Caco-2 (cell line): Measurements from ENCODE around the gene RAB9B. TPM values are rescaled to one million over a fixed set of nuclear protein-coding genes. Genes with fewer than 3 reads are reported as not detected.
A peak's percentile ranks its signal among the peaks of the same experiment; 100 is the strongest.

ENCODE experiments used
- Bru-seq: library from RNA; stranded (reverse); fragments of 400-500 nt; gene quantifications from one replicate; lab custom pipeline; 2021; lab: Mats Ljungman, UMichigan
- BruChase-seq, 2 experiments: library from RNA; stranded (reverse); fragments of 400-500 nt; gene quantifications; one replicate each; lab custom pipeline; 2021; lab: Mats Ljungman, UMichigan
- BruUV-seq: library from RNA; stranded (reverse); fragments of 400-500 nt; replicated peaks from 2 replicates; lab custom pipeline; 2021; lab: Mats Ljungman, UMichigan
- CTCF ChIA-PET: fragments of 300-600 bp; sonication (Branson Sonifier 250); formaldehyde crosslinking; loops from one replicate; lab custom pipeline; 2022; ENCODE audit warnings: antibody characterized with exemption; lab: Charles Lee
- POLR2A ChIA-PET: fragments of 300-600 bp; sonication (Branson Sonifier 250); formaldehyde crosslinking; loops from one replicate; lab custom pipeline; 2022; ENCODE audit warnings: antibody characterized with exemption; lab: Charles Lee
- DNase-seq, 2 experiments: peaks; one replicate each; pipeline versions ENCODE4 v3.0.0 to v3.0.0-alpha.2; 2020 to 2022
- H3K27me3 ChIP-seq: replicated peaks from 2 replicates; pipeline ENCODE4 v1.6.0; 2011; ENCODE audit warnings: low read length; ENCODE audit not compliant: control insufficient read depth, insufficient read depth
- H3K36me3 ChIP-seq: 2 replicates; pipeline ENCODE4 v1.5.1; 2011; ENCODE audit warnings: low read length; ENCODE audit not compliant: control insufficient read depth, insufficient read depth
- H3K4me1 ChIP-seq: fragments of 250-450 bp; sonication (Bioruptor Pico); 2 replicates; pipeline ENCODE4 v1.5.1; 2020; ENCODE audit warnings: mild to moderate bottlenecking
- H3K4me3 ChIP-seq: 2 replicates; pipeline ENCODE4 v1.5.1; 2011; ENCODE audit warnings: low read depth, mild to moderate bottlenecking, control low read depth, low read length
- H3K9me3 ChIP-seq: fragments of 250-450 bp; sonication (Bioruptor Pico); 2 replicates; pipeline ENCODE4 v1.5.1; 2020; ENCODE audit warnings: mild to moderate bottlenecking, moderate library complexity
- H3K27ac Mint-ChIP-seq: one replicate; pipeline ENCODE4 v1.8.0; 2022; ENCODE audit warnings: mixed read lengths; ENCODE audit not compliant: unreplicated experiment
- H3K27me3 Mint-ChIP-seq: one replicate; pipeline ENCODE4 v1.8.0; 2022; ENCODE audit warnings: mixed read lengths; ENCODE audit not compliant: insufficient read depth, unreplicated experiment
- H3K36me3 Mint-ChIP-seq: one replicate; pipeline ENCODE4 v1.8.0; 2022; ENCODE audit warnings: mild to moderate bottlenecking, mixed read lengths; ENCODE audit not compliant: insufficient read depth, unreplicated experiment
- H3K4me1 Mint-ChIP-seq: one replicate; pipeline ENCODE4 v1.8.0; 2022; ENCODE audit warnings: low read depth, mixed read lengths; ENCODE audit not compliant: unreplicated experiment
- H3K4me3 Mint-ChIP-seq: one replicate; pipeline ENCODE4 v1.8.0; 2022; ENCODE audit warnings: mild to moderate bottlenecking, moderate library complexity, mixed read lengths; ENCODE audit not compliant: unreplicated experiment
- H3K9me3 Mint-ChIP-seq: one replicate; pipeline ENCODE4 v1.8.0; 2022; ENCODE audit warnings: mixed read lengths; ENCODE audit not compliant: unreplicated experiment
- intact Hi-C: fragments of 100-400 bp; cut with micrococcal nuclease; formaldehyde crosslinking; loops from one replicate; pipeline ENCODE4 v1.10.0; 2022; ENCODE audit not compliant: unreplicated experiment
- long read RNA-seq: library from polyadenylated mRNA; stranded (forward); transcript quantifications from one replicate; pipeline ENCODE4 v2.0.0, GENCODE V29; 2022
- total RNA-seq: library from RNA; stranded (reverse); gene quantifications from 2 replicates; pipeline ENCODE4 v1.2.3, GENCODE V29; 2022
- TF ChIP-seq, protein P1 (sequence below), 2 experiments: fragments of 200-600 bp in 1 of 2; IDR thresholded peaks; 1 replicate in 1 of 2; 2 replicates in 1 of 2; pipeline versions ENCODE4 v1.5.1 to v1.8.0; 2011 to 2022; ENCODE audit warnings: antibody characterized with exemption in 1 of 2, control low read depth in 1 of 2, inconsistent platforms in 1 of 2, low read depth in 1 of 2, low read length in 1 of 2, mild to moderate bottlenecking in 1 of 2, moderate library complexity in 1 of 2; ENCODE audit not compliant: insufficient read depth in 1 of 2, severe bottlenecking in 1 of 2, unreplicated experiment in 1 of 2

RAB9B gene, protein sequence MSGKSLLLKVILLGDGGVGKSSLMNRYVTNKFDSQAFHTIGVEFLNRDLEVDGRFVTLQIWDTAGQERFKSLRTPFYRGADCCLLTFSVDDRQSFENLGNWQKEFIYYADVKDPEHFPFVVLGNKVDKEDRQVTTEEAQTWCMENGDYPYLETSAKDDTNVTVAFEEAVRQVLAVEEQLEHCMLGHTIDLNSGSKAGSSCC
- total RNA-seq (1.4 and 1.6 TPM in 2 replicates), Bru-seq, nascent RNA (percentile 43 among the genes with signal in this experiment), BruChase-seq, experiment 1, labeled RNA remaining after a 2-hour chase (percentile 53 among the genes with signal in this experiment), BruChase-seq, experiment 2, labeled RNA remaining after a 6-hour chase (percentile 53 among the genes with signal in this experiment)
- long read RNA-seq, partial matches to known transcripts, result 1 of 3 reads
- long read RNA-seq, other reads (novel, unspliced or antisense), result 0 of 3 reads

GRCh38 chrX:103831803-103832544, at the start of gene RAB9B:
Gene RAB9B, minus strand, starts transcription at chrX:103832257. Its CDS starts 6,473 bp downstream, at chrX:103825784.
- POLR2A ChIA-PET, result interaction anchor here (0.6 to 1.1 kb wide), 2 partner anchors 145 to 146 kb away, joined by 5 to 14 read pairs; no protein-coding TSS in a partner anchor
- Mint-ChIP-seq H3K27ac (peak within 1 kb of the TSS; percentile 42), H3K4me3 (peak within 1 kb of the TSS; percentile 94), H3K9me3 (no peaks in the 10 kb centered on the region), H3K4me1 (peaks cover 14% of the 10 kb centered on the region), H3K27me3 (peaks cover 2% of the 10 kb centered on the region), H3K36me3 (peaks cover 8% of the 10 kb centered on the region)
- H3K36me3 ChIP-seq, result no peaks in the 10 kb centered on the region
- H3K27me3 ChIP-seq, result no peaks in the 10 kb centered on the region
- CTCF ChIA-PET, result interaction anchor here (0.8 to 1.4 kb wide), 2 partner anchors 13 to 202 kb away, joined by 4 to 6 read pairs; no protein-coding TSS in a partner anchor
- H3K4me3 ChIP-seq, result peak within 1 kb of the TSS; percentile 69
- H3K9me3 ChIP-seq, result no peaks in the 10 kb centered on the region
- H3K4me1 ChIP-seq, result no peaks in the 10 kb centered on the region
- no TSS peak for BruUV-seq
- TF ChIP-seq, protein P1, sequence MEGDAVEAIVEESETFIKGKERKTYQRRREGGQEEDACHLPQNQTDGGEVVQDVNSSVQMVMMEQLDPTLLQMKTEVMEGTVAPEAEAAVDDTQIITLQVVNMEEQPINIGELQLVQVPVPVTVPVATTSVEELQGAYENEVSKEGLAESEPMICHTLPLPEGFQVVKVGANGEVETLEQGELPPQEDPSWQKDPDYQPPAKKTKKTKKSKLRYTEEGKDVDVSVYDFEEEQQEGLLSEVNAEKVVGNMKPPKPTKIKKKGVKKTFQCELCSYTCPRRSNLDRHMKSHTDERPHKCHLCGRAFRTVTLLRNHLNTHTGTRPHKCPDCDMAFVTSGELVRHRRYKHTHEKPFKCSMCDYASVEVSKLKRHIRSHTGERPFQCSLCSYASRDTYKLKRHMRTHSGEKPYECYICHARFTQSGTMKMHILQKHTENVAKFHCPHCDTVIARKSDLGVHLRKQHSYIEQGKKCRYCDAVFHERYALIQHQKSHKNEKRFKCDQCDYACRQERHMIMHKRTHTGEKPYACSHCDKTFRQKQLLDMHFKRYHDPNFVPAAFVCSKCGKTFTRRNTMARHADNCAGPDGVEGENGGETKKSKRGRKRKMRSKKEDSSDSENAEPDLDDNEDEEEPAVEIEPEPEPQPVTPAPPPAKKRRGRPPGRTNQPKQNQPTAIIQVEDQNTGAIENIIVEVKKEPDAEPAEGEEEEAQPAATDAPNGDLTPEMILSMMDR (IDR thresholded peaks at IDR 0.05; ENCODE audit: insufficient read depth in 1 of 2, low read depth in 1 of 2, low read length in 1 of 2, severe bottlenecking in 1 of 2, unreplicated experiment in 1 of 2), result no peak
- intact Hi-C loops, result loop anchor here (5.0 kb wide), 1 partner anchor 145 kb away; the partner anchor contains the start of gene MORF4L2
- DNase-seq, result peak; percentile 64 to 65

- Histone ChIP-seq H3K9me3 (no peaks in the 10 kb centered on the region), H3K36me3 (no peaks in the 10 kb centered on the region), H3K4me3 (no peak overlapping the region), H3K27me3 (no peaks in the 10 kb centered on the region), H3K4me1 (no peaks in the 10 kb centered on the region)
- peaks cover 6% of the 10 kb centered on the region for H3K36me3 Mint-ChIP-seq
- CTCF ChIA-PET, result no interaction called here
- no peak overlapping the region for H3K27ac Mint-ChIP-seq
- POLR2A ChIA-PET, result no interaction called here
- H3K4me1 Mint-ChIP-seq, result no peaks in the 10 kb centered on the region
- no peak for DNase-seq
- H3K27me3 Mint-ChIP-seq, result no peaks in the 10 kb centered on the region
- intact Hi-C loops, result no loop called here
- H3K9me3 Mint-ChIP-seq, result no peaks in the 10 kb centered on the region
- BruUV-seq, result no TSS peak
- no peak overlapping the region for H3K4me3 Mint-ChIP-seq
- TF ChIP-seq, protein P1 (IDR thresholded peaks at IDR 0.05; ENCODE audit: insufficient read depth in 1 of 2, low read depth in 1 of 2, low read length in 1 of 2, severe bottlenecking in 1 of 2, unreplicated experiment in 1 of 2), result no peak
Measured at GRCh38 chrX:103879339-103879738, 47.3 kb upstream of the RAB9B start.

DNA sequence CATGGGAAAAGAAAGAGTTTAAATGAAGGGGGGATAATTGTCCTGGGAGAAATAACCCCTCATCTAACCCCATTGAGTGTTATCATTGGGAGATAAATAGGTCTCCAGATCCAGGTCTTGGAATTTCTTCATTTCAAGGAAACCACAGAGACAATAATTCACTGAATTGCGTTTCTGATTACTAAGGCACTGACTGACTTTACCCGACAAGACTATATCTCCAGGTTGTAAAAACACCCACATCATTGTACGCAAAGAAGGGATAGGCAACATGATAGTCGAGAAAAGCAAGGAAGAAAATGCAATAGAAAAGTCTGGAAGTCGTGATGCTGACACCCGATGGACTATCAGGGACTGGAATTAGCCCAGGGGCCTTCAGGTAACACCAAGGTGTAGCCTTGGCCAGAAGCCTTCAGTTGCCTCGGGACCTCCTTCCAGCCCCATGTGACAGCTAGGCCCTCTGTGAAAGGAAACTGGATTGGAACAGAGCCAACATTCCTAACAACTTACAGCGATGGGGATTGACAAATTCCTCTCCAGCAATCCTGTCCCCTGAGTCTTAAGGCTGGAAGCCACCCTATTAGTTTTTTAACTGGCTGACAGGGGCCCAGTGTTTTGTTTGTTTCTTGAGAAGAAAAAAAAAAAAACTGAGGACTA, 46.5 kb upstream of the RAB9B start:
- POLR2A ChIA-PET, result no interaction called here
- Mint-ChIP-seq H3K4me3 (no peak overlapping the region), H3K36me3 (peaks cover 6% of the 10 kb centered on the region), H3K27ac (no peak overlapping the region), H3K9me3 (no peaks in the 10 kb centered on the region), H3K27me3 (no peaks in the 10 kb centered on the region), H3K4me1 (no peaks in the 10 kb centered on the region)
- H3K36me3 ChIP-seq, result no peaks in the 10 kb centered on the region
- H3K4me1 ChIP-seq, result no peaks in the 10 kb centered on the region
- no peaks in the 10 kb centered on the region for H3K9me3 ChIP-seq
- DNase-seq, result no peak
- no peaks in the 10 kb centered on the region for H3K27me3 ChIP-seq
- TF ChIP-seq, protein P1 (IDR thresholded peaks at IDR 0.05; ENCODE audit: insufficient read depth in 1 of 2, low read depth in 1 of 2, low read length in 1 of 2, severe bottlenecking in 1 of 2, unreplicated experiment in 1 of 2), result no peak
- no TSS peak for BruUV-seq
- no peak overlapping the region for H3K4me3 ChIP-seq
- intact Hi-C loops, result no loop called here
- CTCF ChIA-PET, result no interaction called here
